GM06990 (cell line): Measurements from ENCODE around the gene STK11.

Experiments
- DNase-seq: peaks from one replicate; pipeline ENCODE4 v3.0.0-alpha.2; 2011; ENCODE audit not compliant: insufficient read length; ENCODE audit errors: extremely low read depth
- H3K27me3 ChIP-seq: replicated peaks from 2 replicates; pipeline ENCODE4 v1.6.0; 2011; ENCODE audit warnings: low read length; ENCODE audit not compliant: control insufficient read depth, insufficient read depth
- H3K36me3 ChIP-seq: 2 replicates; pipeline ENCODE4 v1.5.1; 2011; ENCODE audit warnings: low read length; ENCODE audit not compliant: control insufficient read depth, insufficient read depth
- H3K4me3 ChIP-seq: replicated peaks from 2 replicates; pipeline ENCODE4 v1.5.1; 2011; ENCODE audit warnings: low read depth, mild to moderate bottlenecking, control low read depth, low read length
- TF ChIP-seq, protein P1 (sequence below): IDR thresholded peaks from 2 replicates; pipeline ENCODE4 v1.5.1; 2011; ENCODE audit warnings: low read length, control low read depth, mild to moderate bottlenecking, inconsistent platforms; ENCODE audit not compliant: insufficient read depth, poor library complexity, severe bottlenecking

Gene STK11

GRCh38 chr19:1159864-1160595 is 45.5 kb upstream of the STK11 start:
- no peaks in the 10 kb centered on the region for H3K36me3 ChIP-seq
- no peaks in the 10 kb centered on the region for H3K27me3 ChIP-seq
- TF ChIP-seq, protein P1, sequence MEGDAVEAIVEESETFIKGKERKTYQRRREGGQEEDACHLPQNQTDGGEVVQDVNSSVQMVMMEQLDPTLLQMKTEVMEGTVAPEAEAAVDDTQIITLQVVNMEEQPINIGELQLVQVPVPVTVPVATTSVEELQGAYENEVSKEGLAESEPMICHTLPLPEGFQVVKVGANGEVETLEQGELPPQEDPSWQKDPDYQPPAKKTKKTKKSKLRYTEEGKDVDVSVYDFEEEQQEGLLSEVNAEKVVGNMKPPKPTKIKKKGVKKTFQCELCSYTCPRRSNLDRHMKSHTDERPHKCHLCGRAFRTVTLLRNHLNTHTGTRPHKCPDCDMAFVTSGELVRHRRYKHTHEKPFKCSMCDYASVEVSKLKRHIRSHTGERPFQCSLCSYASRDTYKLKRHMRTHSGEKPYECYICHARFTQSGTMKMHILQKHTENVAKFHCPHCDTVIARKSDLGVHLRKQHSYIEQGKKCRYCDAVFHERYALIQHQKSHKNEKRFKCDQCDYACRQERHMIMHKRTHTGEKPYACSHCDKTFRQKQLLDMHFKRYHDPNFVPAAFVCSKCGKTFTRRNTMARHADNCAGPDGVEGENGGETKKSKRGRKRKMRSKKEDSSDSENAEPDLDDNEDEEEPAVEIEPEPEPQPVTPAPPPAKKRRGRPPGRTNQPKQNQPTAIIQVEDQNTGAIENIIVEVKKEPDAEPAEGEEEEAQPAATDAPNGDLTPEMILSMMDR = no peak
- DNase-seq = no peak
- H3K4me3 ChIP-seq = no peak overlapping the region

GRCh38 chr19:1161716-1162115 is 43.9 kb upstream of the STK11 start:
- peaks cover 2% of the 10 kb centered on the region; the same call in 1 of the 2 replicates for H3K36me3 ChIP-seq
- TF ChIP-seq, protein P1 = no peak
- no peak for DNase-seq
- H3K27me3 ChIP-seq = no peaks in the 10 kb centered on the region
- no peak overlapping the region for H3K4me3 ChIP-seq

GRCh38 chr19:1162404-1163282 is 42.9 kb upstream of the STK11 start:
- peaks cover 6% of the 10 kb centered on the region for H3K36me3 ChIP-seq
- no peak overlapping the region for H3K4me3 ChIP-seq
- DNase-seq = no peak
- H3K27me3 ChIP-seq = no peaks in the 10 kb centered on the region
- TF ChIP-seq, protein P1 = no peak

DNA sequence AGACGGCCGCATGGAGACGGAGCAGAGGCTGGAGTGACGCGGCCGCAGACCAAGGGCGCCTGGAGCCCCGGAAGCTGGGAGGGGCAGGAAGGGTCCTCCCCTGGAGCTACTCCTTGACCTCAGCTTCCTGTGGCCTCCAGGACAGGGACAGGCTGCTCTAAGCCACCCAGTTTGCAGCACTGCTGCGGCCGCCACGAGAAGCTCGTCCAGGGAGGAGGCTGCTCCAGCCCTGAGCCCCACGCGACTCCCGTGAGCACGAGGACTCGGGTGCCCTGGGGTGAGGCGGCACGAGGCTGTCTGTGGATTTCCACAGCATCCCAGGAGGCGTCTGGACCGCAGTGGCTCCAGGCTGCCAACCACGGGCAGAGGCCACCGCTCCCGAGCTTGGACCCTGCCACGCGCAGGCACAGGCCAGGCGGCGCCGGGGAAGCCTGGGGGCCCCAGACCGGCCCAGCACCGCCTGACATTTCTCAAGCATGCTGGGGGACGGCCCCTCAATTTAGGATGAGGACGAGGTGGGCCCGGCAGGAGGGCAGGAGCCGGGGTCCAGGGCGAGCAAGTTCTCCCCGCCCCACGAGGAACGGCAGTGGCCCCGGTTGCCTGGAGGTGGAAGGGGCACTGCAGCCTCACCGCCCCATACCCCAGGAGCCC is 42.2 kb upstream of the STK11 start:
- Histone ChIP-seq H3K36me3 (peaks cover 6% of the 10 kb centered on the region), H3K4me3 (no peak overlapping the region), H3K27me3 (no peaks in the 10 kb centered on the region)
- DNase-seq = no peak
- TF ChIP-seq, protein P1 = no peak

DNA sequence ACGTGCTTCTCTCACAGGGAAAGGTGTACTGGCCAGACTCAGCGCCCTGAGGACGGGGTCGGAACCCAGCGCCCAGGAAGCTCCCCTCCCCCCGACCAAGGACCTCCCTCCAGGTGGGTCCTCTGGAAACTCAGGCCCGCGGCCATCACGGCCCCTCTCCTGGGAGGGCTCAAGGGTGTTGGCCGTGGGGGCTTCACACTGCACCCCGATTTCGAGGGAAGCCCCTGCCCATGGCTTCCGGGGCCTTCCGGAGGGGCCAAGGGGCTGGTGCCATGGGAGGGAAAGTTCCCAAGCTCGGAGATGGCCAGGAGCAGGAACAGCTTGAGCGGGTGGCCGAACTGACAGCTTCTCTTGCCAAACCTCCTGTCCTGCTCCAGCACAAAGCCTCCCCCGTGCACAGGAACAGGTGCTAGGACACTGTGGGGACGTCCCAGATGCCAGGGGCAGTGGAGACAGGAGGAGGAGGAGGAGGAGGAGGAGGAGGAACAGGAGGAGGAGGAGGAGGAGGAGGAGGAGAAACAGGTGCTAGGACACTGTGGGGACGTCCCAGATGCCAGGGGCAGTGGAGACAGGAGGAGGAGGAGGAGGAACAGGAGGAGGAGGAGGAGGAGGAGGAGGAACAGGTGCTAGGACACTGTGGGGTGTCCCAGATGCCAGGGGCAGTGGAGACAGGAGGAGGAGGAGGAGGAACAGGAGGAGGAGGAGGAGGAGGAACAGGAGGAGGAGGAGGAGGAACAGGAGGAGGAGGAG is 41.5 kb upstream of the STK11 start:
- H3K4me3 ChIP-seq = no peak overlapping the region
- peaks cover 8% of the 10 kb centered on the region for H3K36me3 ChIP-seq
- no peaks in the 10 kb centered on the region for H3K27me3 ChIP-seq
- TF ChIP-seq, protein P1 = no peak
- DNase-seq = no peak
